ENCODE results near the gene NAIF1. TPM values are rescaled to one million over a fixed set of nuclear protein-coding genes. Genes with fewer than 3 reads are reported as not detected.
A peak's percentile ranks its signal among the peaks of the same experiment; 100 is the strongest.
"Not testable (repeated sequence)": the region's sequence is repeated elsewhere in the genome, so short reads cannot be mapped to it uniquely, and the experiment has no call there.

NAIF1 gene
- total RNA-seq, 6 experiments from 2014 or later, result 8.7 to 11.5 (median 9.8) TPM

DNA sequence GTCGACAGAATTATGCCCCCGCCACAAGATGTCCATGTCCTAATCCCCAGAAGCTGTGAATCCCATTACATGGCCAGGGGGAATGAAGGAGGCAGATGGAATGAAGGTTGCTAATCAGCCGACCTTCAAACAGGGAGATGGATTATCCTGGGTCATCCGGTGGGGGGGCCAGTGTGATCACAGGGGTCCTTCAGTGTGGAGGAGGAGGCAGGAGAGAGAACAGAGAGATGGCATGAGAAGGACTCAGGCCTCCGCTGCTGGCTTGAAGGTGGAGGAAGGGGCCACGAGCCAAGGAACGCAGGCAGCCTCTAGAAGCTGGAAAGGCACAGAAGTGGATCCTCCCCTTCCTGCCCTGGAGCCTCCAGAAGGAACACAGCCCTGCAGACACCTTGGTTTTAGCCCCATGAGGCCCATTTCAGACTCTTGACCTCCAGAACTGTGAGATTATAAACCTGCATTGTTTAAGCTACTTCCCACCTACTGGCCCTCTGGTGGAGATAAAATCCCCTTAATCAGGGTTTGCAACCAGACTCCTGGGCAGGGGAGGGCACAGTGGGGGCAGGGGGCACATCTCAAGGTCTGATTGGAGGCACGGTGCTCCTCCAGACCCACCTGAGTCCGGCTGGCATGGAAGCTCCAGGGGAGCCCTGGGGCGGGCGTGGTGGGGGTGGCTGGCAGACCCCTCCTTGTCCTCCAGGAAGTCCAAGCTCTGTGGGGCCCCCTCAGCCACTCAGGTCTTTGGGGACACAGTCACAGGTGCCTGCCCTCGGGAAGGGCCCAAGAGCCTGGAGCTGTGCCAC, 46.6 kb upstream of the NAIF1 start:
- TF ChIP-seq, protein P1, sequence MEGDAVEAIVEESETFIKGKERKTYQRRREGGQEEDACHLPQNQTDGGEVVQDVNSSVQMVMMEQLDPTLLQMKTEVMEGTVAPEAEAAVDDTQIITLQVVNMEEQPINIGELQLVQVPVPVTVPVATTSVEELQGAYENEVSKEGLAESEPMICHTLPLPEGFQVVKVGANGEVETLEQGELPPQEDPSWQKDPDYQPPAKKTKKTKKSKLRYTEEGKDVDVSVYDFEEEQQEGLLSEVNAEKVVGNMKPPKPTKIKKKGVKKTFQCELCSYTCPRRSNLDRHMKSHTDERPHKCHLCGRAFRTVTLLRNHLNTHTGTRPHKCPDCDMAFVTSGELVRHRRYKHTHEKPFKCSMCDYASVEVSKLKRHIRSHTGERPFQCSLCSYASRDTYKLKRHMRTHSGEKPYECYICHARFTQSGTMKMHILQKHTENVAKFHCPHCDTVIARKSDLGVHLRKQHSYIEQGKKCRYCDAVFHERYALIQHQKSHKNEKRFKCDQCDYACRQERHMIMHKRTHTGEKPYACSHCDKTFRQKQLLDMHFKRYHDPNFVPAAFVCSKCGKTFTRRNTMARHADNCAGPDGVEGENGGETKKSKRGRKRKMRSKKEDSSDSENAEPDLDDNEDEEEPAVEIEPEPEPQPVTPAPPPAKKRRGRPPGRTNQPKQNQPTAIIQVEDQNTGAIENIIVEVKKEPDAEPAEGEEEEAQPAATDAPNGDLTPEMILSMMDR (IDR thresholded peaks at IDR 0.05), result no peak
- Mint-ChIP-seq H3K9me3 (no peaks in the 10 kb centered on the region), H3K27me3 (ENCODE audit: insufficient read depth) (peaks cover 5% of the 10 kb centered on the region)

DNA sequence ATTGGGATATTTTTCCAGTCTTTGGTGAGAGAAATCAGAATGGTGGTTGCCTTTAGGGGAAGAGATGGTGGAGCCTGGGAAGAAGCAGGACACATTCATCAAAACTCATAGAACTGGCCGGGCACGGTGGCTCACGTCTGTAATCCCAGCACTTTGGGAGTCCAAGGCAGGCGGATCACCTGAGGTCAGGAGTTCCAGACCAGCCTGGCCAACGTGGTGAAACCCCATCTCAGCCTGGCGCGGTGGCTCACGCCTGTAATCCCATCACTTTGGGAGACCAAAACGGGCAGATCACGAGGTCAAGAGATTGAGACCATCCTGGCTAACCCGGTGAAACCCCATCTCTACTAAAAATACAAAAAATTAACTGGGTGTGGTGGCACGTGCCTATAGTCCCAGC, 44.6 kb upstream of the NAIF1 start:
- H3K4me1 Mint-ChIP-seq (ENCODE audit: low read depth), result not testable (repeated sequence)
- peaks cover 12% of the 10 kb centered on the region for H3K36me3 Mint-ChIP-seq (ENCODE audit: low read depth)

More for the DNA sequence above, 46.6 kb upstream of the NAIF1 start:
- Mint-ChIP-seq H3K36me3 (ENCODE audit: low read depth) (0 out of 2 replicates have a peak, but pooled peaks cover 5% of the 10 kb centered on the region), H3K27ac (no peak overlapping the region; the same call in 1 of the 2 replicates), H3K4me1 (ENCODE audit: low read depth) (0 out of 2 replicates have a peak, but pooled peaks cover 6% of the 10 kb centered on the region), H3K4me3 (no peak overlapping the region)
- DNase-seq, result no peak

DNA sequence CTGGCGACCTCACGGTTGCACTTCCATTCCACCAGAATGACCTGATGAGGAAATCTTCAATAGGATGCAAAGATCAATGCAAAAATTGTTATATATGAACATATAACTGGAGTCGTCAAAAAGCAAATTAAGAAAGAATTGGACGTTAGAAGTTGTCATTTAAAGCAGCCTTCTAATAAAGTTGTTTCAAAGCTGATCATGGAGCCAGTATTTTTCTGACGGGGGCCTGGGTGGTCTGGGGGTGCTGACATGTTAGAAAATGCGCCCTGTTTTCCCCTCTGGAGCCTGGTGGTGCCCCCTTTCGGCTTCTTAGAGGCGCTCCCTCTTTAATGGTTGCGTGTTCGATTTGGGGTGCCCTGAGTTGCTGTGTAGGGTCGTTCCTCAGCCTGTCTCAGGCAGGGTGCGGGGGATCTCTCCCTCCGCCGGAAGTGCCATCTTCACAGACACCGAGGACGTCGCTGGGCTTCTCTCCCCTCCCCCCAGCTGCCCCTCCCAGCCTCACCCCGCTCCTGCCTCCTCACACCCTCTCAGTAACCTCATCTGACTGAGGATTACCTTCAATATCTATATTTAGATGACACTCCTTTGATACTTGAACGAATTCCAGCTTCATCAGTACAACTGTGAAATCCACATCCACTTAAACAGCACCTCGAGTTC, 42.1 kb upstream of the NAIF1 start:
- Mint-ChIP-seq H3K4me1 (ENCODE audit: low read depth) (peaks cover 4% of the 10 kb centered on the region; the same call in 1 of the 2 replicates), H3K36me3 (ENCODE audit: low read depth) (peaks cover 20% of the 10 kb centered on the region), H3K4me3 (no peak overlapping the region), H3K27ac (peak overlapping the region; percentile 5; the same call in 1 of the 2 replicates), H3K9me3 (no peaks in the 10 kb centered on the region), H3K27me3 (ENCODE audit: insufficient read depth) (peaks cover 7% of the 10 kb centered on the region)
- TF ChIP-seq, protein P1 (IDR thresholded peaks at IDR 0.05), result no peak
- DNase-seq, result no peak

More for the DNA sequence above, 44.6 kb upstream of the NAIF1 start:
- not testable (repeated sequence) for H3K4me3 Mint-ChIP-seq; H3K9me3 Mint-ChIP-seq; H3K27ac Mint-ChIP-seq; H3K27me3 Mint-ChIP-seq (ENCODE audit: insufficient read depth); DNase-seq

DNA sequence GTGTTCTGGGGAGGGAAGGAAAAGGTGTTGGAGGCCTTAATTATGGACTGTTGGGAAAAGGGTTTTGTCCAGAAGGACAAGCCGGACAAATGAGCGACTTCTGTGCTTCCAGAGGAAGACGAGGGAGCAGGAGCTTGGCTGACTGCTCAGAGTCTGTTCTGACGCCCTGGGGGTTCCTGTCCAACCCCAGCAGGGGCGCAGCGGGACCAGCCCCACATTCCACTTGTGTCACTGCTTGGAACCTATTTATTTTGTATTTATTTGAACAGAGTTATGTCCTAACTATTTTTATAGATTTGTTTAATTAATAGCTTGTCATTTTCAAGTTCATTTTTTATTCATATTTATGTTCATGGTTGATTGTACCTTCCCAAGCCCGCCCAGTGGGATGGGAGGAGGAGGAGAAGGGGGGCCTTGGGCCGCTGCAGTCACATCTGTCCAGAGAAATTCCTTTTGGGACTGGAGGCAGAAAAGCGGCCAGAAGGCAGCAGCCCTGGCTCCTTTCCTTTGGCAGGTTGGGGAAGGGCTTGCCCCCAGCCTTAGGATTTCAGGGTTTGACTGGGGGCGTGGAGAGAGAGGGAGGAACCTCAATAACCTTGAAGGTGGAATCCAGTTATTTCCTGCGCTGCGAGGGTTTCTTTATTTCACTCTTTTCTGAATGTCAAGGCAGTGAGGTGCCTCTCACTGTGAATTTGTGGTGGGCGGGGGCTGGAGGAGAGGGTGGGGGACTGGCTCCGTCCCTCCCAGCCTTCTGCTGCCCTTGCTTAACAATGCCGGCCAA, 41.3 kb upstream of the NAIF1 start:
- H3K27me3 Mint-ChIP-seq (ENCODE audit: insufficient read depth), result peaks cover 8% of the 10 kb centered on the region
- TF ChIP-seq, protein P1 (IDR thresholded peaks at IDR 0.05), result no peak
- no peak overlapping the region for H3K4me3 Mint-ChIP-seq
- H3K36me3 Mint-ChIP-seq (ENCODE audit: low read depth), result peaks cover 20% of the 10 kb centered on the region
- no peaks in the 10 kb centered on the region for H3K9me3 Mint-ChIP-seq
- no peak overlapping the region for H3K27ac Mint-ChIP-seq
- no peak for DNase-seq
- peaks cover 5% of the 10 kb centered on the region; the same call in 1 of the 2 replicates for H3K4me1 Mint-ChIP-seq (ENCODE audit: low read depth)

DNA sequence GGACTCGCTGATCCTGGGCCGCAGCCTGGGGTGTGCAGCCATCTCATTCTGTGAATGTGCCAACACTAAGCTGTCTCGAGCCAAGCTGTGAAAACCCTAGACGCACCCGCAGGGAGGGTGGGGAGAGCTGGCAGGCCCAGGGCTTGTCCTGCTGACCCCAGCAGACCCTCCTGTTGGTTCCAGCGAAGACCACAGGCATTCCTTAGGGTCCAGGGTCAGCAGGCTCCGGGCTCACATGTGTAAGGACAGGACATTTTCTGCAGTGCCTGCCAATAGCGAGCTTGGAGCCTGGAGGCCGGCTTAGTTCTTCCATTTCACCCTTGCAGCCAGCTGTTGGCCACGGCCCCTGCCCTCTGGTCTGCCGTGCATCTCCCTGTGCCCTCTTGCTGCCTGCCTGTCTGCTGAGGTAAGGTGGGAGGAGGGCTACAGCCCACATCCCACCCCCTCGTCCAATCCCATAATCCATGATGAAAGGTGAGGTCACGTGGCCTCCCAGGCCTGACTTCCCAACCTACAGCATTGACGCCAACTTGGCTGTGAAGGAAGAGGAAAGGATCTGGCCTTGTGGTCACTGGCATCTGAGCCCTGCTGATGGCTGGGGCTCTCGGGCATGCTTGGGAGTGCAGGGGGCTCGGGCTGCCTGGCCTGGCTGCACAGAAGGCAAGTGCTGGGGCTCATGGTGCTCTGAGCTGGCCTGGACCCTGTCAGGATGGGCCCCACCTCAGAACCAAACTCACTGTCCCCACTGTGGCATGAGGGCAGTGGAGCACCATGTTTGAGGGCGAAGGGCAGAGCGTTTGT, 40.5 kb upstream of the NAIF1 start:
- H3K27ac Mint-ChIP-seq, result 0 out of 2 replicates have a peak overlapping the region, but pooled peaks have one; percentile 16
- peaks cover 9% of the 10 kb centered on the region for H3K27me3 Mint-ChIP-seq (ENCODE audit: insufficient read depth)
- H3K4me3 Mint-ChIP-seq, result no peak overlapping the region
- H3K36me3 Mint-ChIP-seq (ENCODE audit: low read depth), result peaks cover 24% of the 10 kb centered on the region
- H3K9me3 Mint-ChIP-seq, result no peaks in the 10 kb centered on the region
- TF ChIP-seq, protein P1 (IDR thresholded peaks at IDR 0.05), result no peak
- peaks cover 5% of the 10 kb centered on the region; the same call in 1 of the 2 replicates for H3K4me1 Mint-ChIP-seq (ENCODE audit: low read depth)
- no peak for DNase-seq

Data from HFFc6 (cell line).